ENCODE data around the gene SSUH2.

The SSUH2 gene

GRCh38 chr3:8640223-8640622 lies 4.4 kb downstream of the SSUH2 start:
- no peak for DNase-seq (ENCODE audit: low spot score)

GRCh38 chr3:8639659-8640000 lies 5.0 kb downstream of the SSUH2 start:
- DNase-seq (ENCODE audit: low spot score): no peak

GRCh38 chr3:8638994-8639658 lies 5.5 kb downstream of the SSUH2 start:
- DNase-seq (ENCODE audit: low spot score): no peak

GRCh38 chr3:8637348-8637747 lies 7.2 kb downstream of the SSUH2 start:
- DNase-seq (ENCODE audit: low spot score): no peak

- no peak for DNase-seq (ENCODE audit: low spot score)
Observed at GRCh38 chr3:8635631-8636030, 9.0 kb downstream of the SSUH2 start.

GRCh38 chr3:8635125-8635524 lies 9.5 kb downstream of the SSUH2 start:
- no peak for DNase-seq (ENCODE audit: low spot score)

GRCh38 chr3:8632402-8633237 lies 12.0 kb downstream of the SSUH2 start:
- no peak for DNase-seq (ENCODE audit: low spot score)

GRCh38 chr3:8631661-8632060 lies 12.9 kb downstream of the SSUH2 start:
- DNase-seq (ENCODE audit: low spot score): no peak

GRCh38 chr3:8629151-8630021 lies 15.2 kb downstream of the SSUH2 start:
- DNase-seq (ENCODE audit: low spot score): peak; percentile 50

GRCh38 chr3:8627949-8628348 lies 16.6 kb downstream of the SSUH2 start:
- DNase-seq (ENCODE audit: low spot score): no peak

GRCh38 chr3:8627201-8627940 lies 17.2 kb downstream of the SSUH2 start:
- DNase-seq (ENCODE audit: low spot score): no peak

GRCh38 chr3:8625991-8626390 lies 18.6 kb downstream of the SSUH2 start:
- DNase-seq (ENCODE audit: low spot score): no peak

GRCh38 chr3:8624612-8625011 lies 20.0 kb downstream of the SSUH2 start:
- DNase-seq (ENCODE audit: low spot score): no peak

- no peak for DNase-seq (ENCODE audit: low spot score)
Observed at GRCh38 chr3:8623741-8624140, 20.9 kb downstream of the SSUH2 start.

GRCh38 chr3:8622873-8623691 lies 21.5 kb downstream of the SSUH2 start:
- peak; percentile 11 for DNase-seq (ENCODE audit: low spot score)

GRCh38 chr3:8621872-8622271 lies 22.7 kb downstream of the SSUH2 start:
- DNase-seq (ENCODE audit: low spot score): no peak

GRCh38 chr3:8621141-8621540 lies 23.5 kb downstream of the SSUH2 start:
- DNase-seq (ENCODE audit: low spot score): no peak

GRCh38 chr3:8619548-8619947 lies 25.1 kb downstream of the SSUH2 start:
- no peak for DNase-seq (ENCODE audit: low spot score)

GRCh38 chr3:8618950-8619349 lies 25.6 kb downstream of the SSUH2 start:
- no peak for DNase-seq (ENCODE audit: low spot score)

GRCh38 chr3:8617921-8618320 lies 26.7 kb downstream of the SSUH2 start:
- DNase-seq (ENCODE audit: low spot score): no peak

- no peak for DNase-seq (ENCODE audit: low spot score)
Observed at GRCh38 chr3:8610951-8611350, 33.6 kb downstream of the SSUH2 start.

Measured in CD4-positive, alpha-beta T cell treated with Interleukin-6 at 100 ng/mL for 8 hours (primary cell).